Endodermal cell (in vitro differentiated cells): ENCODE measurements around the gene ANKRD62. TPM values are rescaled to one million over a fixed set of nuclear protein-coding genes. Genes with fewer than 3 reads are reported as not detected.
"Not testable (repeated sequence)": the region's sequence is repeated elsewhere in the genome, so short reads cannot be mapped to it uniquely, and the experiment has no call there.

Source experiments
- DNase-seq: peaks from one replicate; pipeline ENCODE4 v3.0.0-alpha.2; 2017
- H3K27ac ChIP-seq: 2 replicates; pipeline ENCODE4 v1.5.1; 2013; ENCODE audit warnings: mild to moderate bottlenecking, low read depth, low read length, moderate library complexity
- H3K27me3 ChIP-seq: 2 replicates; pipeline ENCODE4 v1.6.1; 2013; ENCODE audit warnings: mild to moderate bottlenecking, low read length, moderate library complexity; ENCODE audit not compliant: insufficient read depth, control insufficient read depth, poor library complexity, severe bottlenecking
- H3K36me3 ChIP-seq: 2 replicates; pipeline ENCODE4 v1.7.0; 2013; ENCODE audit warnings: mild to moderate bottlenecking, low read length, moderate library complexity; ENCODE audit not compliant: control insufficient read depth, insufficient read depth
- H3K4me1 ChIP-seq: one replicate; pipeline ENCODE4 v1.7.0; 2013; ENCODE audit warnings: low read length; ENCODE audit not compliant: control insufficient read depth, insufficient read depth
- H3K4me3 ChIP-seq: 2 replicates; pipeline ENCODE4 v1.5.1; 2013; ENCODE audit warnings: mild to moderate bottlenecking, low read length, moderate library complexity
- H3K9ac ChIP-seq: 2 replicates; pipeline ENCODE4 v1.6.1; 2013; ENCODE audit warnings: mild to moderate bottlenecking, low read length, moderate library complexity; ENCODE audit not compliant: poor library complexity, severe bottlenecking; ENCODE audit errors: extremely low read depth
- H3K9me3 ChIP-seq: 2 replicates; pipeline ENCODE4 v1.6.1; 2013; ENCODE audit warnings: mild to moderate bottlenecking, low read length, moderate library complexity; ENCODE audit not compliant: control insufficient read depth
- H3K27ac Mint-ChIP-seq: 2 replicates; pipeline ENCODE4 v1.8.0; 2020; ENCODE audit warnings: mixed read lengths
- H3K27me3 Mint-ChIP-seq: 2 replicates; pipeline ENCODE4 v1.8.0; 2021; ENCODE audit warnings: mild to moderate bottlenecking, mixed read lengths; ENCODE audit not compliant: insufficient read depth
- H3K36me3 Mint-ChIP-seq: 2 replicates; pipeline ENCODE4 v1.8.0; 2020; ENCODE audit warnings: low read depth, mixed read lengths
- H3K4me1 Mint-ChIP-seq: 2 replicates; pipeline ENCODE4 v1.8.0; 2020; ENCODE audit warnings: mixed read lengths
- H3K4me3 Mint-ChIP-seq: 2 replicates; pipeline ENCODE4 v1.8.0; 2020; ENCODE audit warnings: mild to moderate bottlenecking, moderate library complexity, mixed read lengths
- H3K9me3 Mint-ChIP-seq: 2 replicates; pipeline ENCODE4 v1.8.0; 2020; ENCODE audit warnings: mild to moderate bottlenecking, mixed read lengths
- CTCF ChIP-seq: fragments of 200-600 bp; sonication (generic); conservative IDR thresholded peaks from 2 replicates; pipeline ENCODE4 v1.5.0; 2021; ENCODE audit warnings: antibody characterized with exemption, mild to moderate bottlenecking
- WGBS, 2 experiments: methylation state at CpG; one replicate each; pipeline versions ENCODE4 v1.1.5 to v1.1.7; 2013; ENCODE audit warnings: missing lambda C conversion rate in 2 of 2, mixed read lengths in 1 of 2; ENCODE audit not compliant: insufficient coverage in 1 of 2, insufficient read length in 1 of 2; 5-methylcytosine and 5-hydroxymethylcytosine counted together
- total RNA-seq, 2 donors: library from RNA; stranded (reverse); fragmentation: NEBNext Ultra II Directional in 1 of 2; extraction: Animal tissue kit (Norgen Biotek cat#: 25700) in 1 of 2; gene quantifications; 2 replicates in 1 of 2; 3 replicates in 1 of 2; pipeline ENCODE4 v1.2.1, GENCODE V29; 2021

Gene ANKRD62
- total RNA-seq, 2 donors from 2014 or later = not detected

GRCh38 chr18:12076424-12077140 is 17.1 kb upstream of the ANKRD62 start:
- H3K36me3 Mint-ChIP-seq = no peaks in the 10 kb centered on the region
- Histone ChIP-seq H3K9ac (peak overlapping the region; percentile 45), H3K36me3 (no peaks in the 10 kb centered on the region), H3K27me3 (no peaks in the 10 kb centered on the region), H3K4me3 (peak overlapping the region; percentile 47), H3K27ac (no peak overlapping the region), H3K9me3 (no peaks in the 10 kb centered on the region), H3K4me1 (no peaks in the 10 kb centered on the region)
- H3K27ac Mint-ChIP-seq = peak overlapping the region; percentile 55
- no peaks in the 10 kb centered on the region for H3K4me1 Mint-ChIP-seq
- peaks cover 22% of the 10 kb centered on the region for H3K27me3 Mint-ChIP-seq
- peak overlapping the region; percentile 45 for H3K4me3 Mint-ChIP-seq
- DNase-seq = peak; percentile 80
- WGBS, 2 experiments = 4 to 6% methylated on average over 25 to 43 of the region's 59 CpGs
- no peak for TF ChIP-seq CTCF
- H3K9me3 Mint-ChIP-seq = no peaks in the 10 kb centered on the region

GRCh38 chr18:12077994-12078393 is 15.6 kb upstream of the ANKRD62 start:
- H3K36me3 ChIP-seq, H3K4me1 Mint-ChIP-seq, H3K9ac ChIP-seq, H3K4me1 ChIP-seq, H3K4me3 ChIP-seq, H3K27ac ChIP-seq, H3K4me3 Mint-ChIP-seq, H3K27ac Mint-ChIP-seq, H3K9me3 ChIP-seq, DNase-seq, H3K9me3 Mint-ChIP-seq, H3K27me3 ChIP-seq, H3K36me3 Mint-ChIP-seq: not testable (repeated sequence)
- WGBS, 2 experiments = 77% methylated on average over 2 of the region's 4 CpGs; no CpG with 5 or more reads in 1 of the 2 experiments
- H3K27me3 Mint-ChIP-seq = peaks cover 21% of the 10 kb centered on the region

GRCh38 chr18:12079491-12080237 is 14.0 kb upstream of the ANKRD62 start:
- Histone ChIP-seq H3K9me3 (no peaks in the 10 kb centered on the region), H3K4me3 (no peak overlapping the region), H3K27ac (no peak overlapping the region), H3K4me1 (no peaks in the 10 kb centered on the region), H3K9ac (no peak overlapping the region), H3K36me3 (no peaks in the 10 kb centered on the region), H3K27me3 (no peaks in the 10 kb centered on the region)
- H3K27ac Mint-ChIP-seq = no peak overlapping the region
- H3K27me3 Mint-ChIP-seq = peaks cover 22% of the 10 kb centered on the region
- DNase-seq = no peak
- TF ChIP-seq CTCF = no peak
- no peaks in the 10 kb centered on the region for H3K36me3 Mint-ChIP-seq
- no peak overlapping the region for H3K4me3 Mint-ChIP-seq
- WGBS, 2 experiments = 88 to 100% methylated on average over 2 to 5 of the region's 6 CpGs
- H3K4me1 Mint-ChIP-seq = no peaks in the 10 kb centered on the region
- H3K9me3 Mint-ChIP-seq = no peaks in the 10 kb centered on the region
